GM23338 (cell line): ENCODE measurements around the gene TMEM176B. TPM values are rescaled to one million over a fixed set of nuclear protein-coding genes. Genes with fewer than 3 reads are reported as not detected.

Source experiments
- ATAC-seq: fragments of 200-7000 bp; cut with Tn5 transposase; 3 replicates; pipeline ENCODE4 v1.9.1; 2020
- DNase-seq: peaks from one replicate; pipeline ENCODE4 v3.0.0-alpha.2; 2015; ENCODE audit warnings: low spot score
- H2AFZ ChIP-seq: fragments of 200-600 bp; sonication (generic); 2 replicates; pipeline ENCODE4 v1.8.0; 2016; ENCODE audit warnings: antibody characterized with exemption, mild to moderate bottlenecking, moderate library complexity
- H3F3A ChIP-seq: fragments of 200-600 bp; sonication (generic); replicated peaks from 2 replicates; pipeline ENCODE4 v1.8.0; 2017; ENCODE audit warnings: antibody characterized with exemption, mixed run types, low read depth
- H3K27ac ChIP-seq: fragments of 200-600 bp; sonication (generic); 2 replicates; pipeline ENCODE4 v1.6.1; 2016; ENCODE audit warnings: low read depth
- H3K27me3 ChIP-seq: fragments of 200-600 bp; sonication (generic); 2 replicates; pipeline ENCODE4 v1.8.0; 2016; ENCODE audit warnings: mild to moderate bottlenecking, mixed run types, moderate library complexity; ENCODE audit not compliant: insufficient read depth
- H3K36me3 ChIP-seq: fragments of 200-600 bp; sonication (generic); 2 replicates; pipeline ENCODE4 v1.8.0; 2016; ENCODE audit warnings: mild to moderate bottlenecking; ENCODE audit not compliant: insufficient read depth
- H3K4me1 ChIP-seq: fragments of 200-600 bp; sonication (generic); 2 replicates; pipeline ENCODE4 v1.8.0; 2016; ENCODE audit warnings: mild to moderate bottlenecking, moderate library complexity; ENCODE audit not compliant: insufficient read depth
- H3K4me2 ChIP-seq: fragments of 200-600 bp; sonication (generic); 2 replicates; pipeline ENCODE4 v1.7.1; 2017; ENCODE audit warnings: mixed run types
- H3K4me3 ChIP-seq: fragments of 200-600 bp; sonication (generic); 2 replicates; pipeline ENCODE4 v1.6.1; 2016; ENCODE audit warnings: mixed run types
- H3K79me2 ChIP-seq: fragments of 200-600 bp; sonication (generic); replicated peaks from 2 replicates; pipeline ENCODE4 v1.8.0; 2017; ENCODE audit warnings: mild to moderate bottlenecking; ENCODE audit not compliant: insufficient read depth
- H3K9me2 ChIP-seq: fragments of 200-600 bp; sonication (generic); 2 replicates; pipeline ENCODE4 v1.8.0; 2017; ENCODE audit not compliant: insufficient read depth
- H4K20me1 ChIP-seq: fragments of 200-600 bp; sonication (generic); replicated peaks from 2 replicates; pipeline ENCODE4 v1.8.0; 2017; ENCODE audit warnings: mild to moderate bottlenecking; ENCODE audit not compliant: insufficient read depth
- H3K27ac Mint-ChIP-seq: 2 replicates; pipeline ENCODE4 v1.8.0; 2020; ENCODE audit warnings: inconsistent platforms, mild to moderate bottlenecking, moderate library complexity, mixed read lengths
- H3K27me3 Mint-ChIP-seq: 3 replicates; pipeline ENCODE4 v1.8.0; 2022; ENCODE audit warnings: low read depth, mild to moderate bottlenecking, moderate library complexity, mixed read lengths, inconsistent platforms; ENCODE audit not compliant: insufficient read depth, poor library complexity
- H3K36me3 Mint-ChIP-seq: 3 replicates; pipeline ENCODE4 v1.8.0; 2021; ENCODE audit warnings: low read depth, mild to moderate bottlenecking, inconsistent platforms, moderate library complexity, mixed read lengths
- H3K4me1 Mint-ChIP-seq: 3 replicates; pipeline ENCODE4 v1.8.0; 2020; ENCODE audit warnings: mild to moderate bottlenecking, inconsistent platforms, mixed read lengths
- H3K4me3 Mint-ChIP-seq: 3 replicates; pipeline ENCODE4 v1.8.0; 2021; ENCODE audit warnings: moderate library complexity, mild to moderate bottlenecking, inconsistent platforms, mixed read lengths
- H3K9me3 Mint-ChIP-seq: 3 replicates; pipeline ENCODE4 v1.8.0; 2020; ENCODE audit warnings: moderate library complexity, mild to moderate bottlenecking, inconsistent platforms, mixed read lengths
- EZH2 ChIP-seq: fragments of 200-600 bp; sonication (generic); IDR thresholded peaks from one replicate; pipeline ENCODE4 v1.8.0; 2017; ENCODE audit warnings: antibody characterized with exemption, mild to moderate bottlenecking, low read depth; ENCODE audit not compliant: unreplicated experiment
- EZH2phosphoT487 ChIP-seq: fragments of 200-600 bp; sonication (generic); IDR thresholded peaks from one replicate; pipeline ENCODE4 v1.8.1; 2018; ENCODE audit warnings: antibody characterized with exemption; ENCODE audit not compliant: unreplicated experiment
- POLR2AphosphoS5 ChIP-seq: IDR thresholded peaks from 2 replicates; pipeline ENCODE4 v1.6.1; 2016; ENCODE audit warnings: antibody characterized with exemption, low read depth
- REST ChIP-seq: IDR thresholded peaks from one replicate; pipeline ENCODE4 v1.6.1; 2018; ENCODE audit warnings: antibody characterized with exemption; ENCODE audit not compliant: unreplicated experiment
- STAT1 ChIP-seq: IDR thresholded peaks from one replicate; pipeline ENCODE4 v1.6.1; 2016; ENCODE audit warnings: antibody characterized with exemption; ENCODE audit not compliant: unreplicated experiment
- ZNF462 ChIP-seq: fragments of 250-450 bp; sonication (Bioruptor Pico); IDR thresholded peaks from 2 replicates; pipeline ENCODE4 v1.5.0; 2020; ENCODE audit warnings: mild to moderate bottlenecking, moderate library complexity
- polyA plus RNA-seq: library from polyadenylated mRNA; unstranded; fragments of >200 nt; fragmentation: Nextera tagmentation; extraction: Ambion mirVana; gene quantifications from 2 replicates; pipeline ENCODE4 v1.2.1, GENCODE V29; 2016
- total RNA-seq: library from RNA; depleted of rRNA; stranded (reverse); fragments of >200 nt; shearing (Covaris generic); gene quantifications from 2 replicates; pipeline ENCODE4 v1.2.3, GENCODE V29; 2014

Gene TMEM176B
- total and polyA plus RNA-seq, 2 experiments from 2014 or later, result 0.35 to 0.42 TPM

- no peak for TF ChIP-seq ZNF462
These were observed 19.1 kb downstream of the TMEM176B start (continued) for GRCh38 chr7:150781103-150781502.

- no peaks in the 10 kb centered on the region for H3K79me2 ChIP-seq
- no peaks in the 10 kb centered on the region for H3K4me1 ChIP-seq
- no peaks in the 10 kb centered on the region for H3K27me3 ChIP-seq
- Mint-ChIP-seq H3K27ac (no peak overlapping the region), H3K4me3 (no peak overlapping the region), H3K27me3 (peaks cover 2% of the 10 kb centered on the region), H3K36me3 (no peaks in the 10 kb centered on the region), H3K4me1 (no peaks in the 10 kb centered on the region), H3K9me3 (no peaks in the 10 kb centered on the region)
- H3K4me2 ChIP-seq, result no peak overlapping the region
- H3K9me2 ChIP-seq, result no peaks in the 10 kb centered on the region
- DNase-seq (no peak), ATAC-seq (no peak)
- H3K27ac ChIP-seq, result no peak overlapping the region
- no peaks in the 10 kb centered on the region for H4K20me1 ChIP-seq
- no peaks in the 10 kb centered on the region for H3F3A ChIP-seq
- H3K36me3 ChIP-seq, result no peaks in the 10 kb centered on the region
- no peak overlapping the region for H2AFZ ChIP-seq
- no peak overlapping the region for H3K4me3 ChIP-seq
- TF ChIP-seq REST (no peak), POLR2AphosphoS5 (no peak), ZNF462 (no peak), EZH2 (no peak), EZH2phosphoT487 (no peak), STAT1 (no peak)
These were observed 19.9 kb downstream of the TMEM176B start for GRCh38 chr7:150780292-150780691.
